NCI-H1417 treated with DMSO at 0.1 percent for 48 hours (cell line): ENCODE data around the gene SERPINA5.
"Not testable (repeated sequence)": the region's sequence is repeated elsewhere in the genome, so short reads cannot be mapped to it uniquely, and the experiment has no call there.

ENCODE experiments used
- DNase-seq: peaks from one replicate; lab custom pipeline; 2025; lab: John Stamatoyannopoulos, UW

SERPINA5 gene

DNA sequence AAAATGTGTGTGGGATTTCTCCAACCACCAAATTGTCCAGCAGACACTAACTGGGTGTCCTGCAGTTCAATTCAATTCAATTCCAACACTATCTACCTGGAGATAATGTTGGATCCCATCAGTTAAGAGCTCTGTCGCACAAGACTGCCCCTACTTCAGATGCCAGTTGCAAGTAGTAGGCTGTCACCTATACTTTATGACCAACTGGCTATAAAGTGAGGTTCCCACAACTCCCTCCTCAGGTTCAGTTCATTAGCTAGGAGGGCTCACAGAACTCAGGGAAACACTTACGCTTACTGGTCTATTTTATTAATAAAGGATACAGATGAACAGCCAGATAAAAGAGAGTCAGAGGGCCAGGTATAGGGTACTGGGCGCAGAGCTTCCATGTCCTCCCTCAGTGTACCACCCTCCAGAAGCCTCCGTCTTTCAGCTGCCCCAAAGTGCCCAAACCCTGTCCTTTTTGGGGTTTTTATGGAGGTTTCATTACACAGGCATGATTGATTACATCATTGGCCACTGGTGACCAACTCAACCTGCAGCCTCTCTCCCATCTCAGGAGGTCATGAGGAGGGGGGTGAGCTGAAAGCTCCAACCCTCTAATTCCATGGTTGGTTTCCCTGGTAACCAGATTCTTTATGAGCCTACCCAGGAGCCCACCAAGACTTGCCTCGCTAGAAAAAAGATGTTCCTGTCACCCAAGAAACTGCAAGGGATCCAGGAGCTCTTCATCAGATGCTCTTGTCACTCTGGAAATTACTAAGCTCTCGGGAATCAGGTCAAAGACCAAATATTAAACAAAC lies 7.5 kb upstream of the SERPINA5 start:
- DNase-seq, result no peak

DNA sequence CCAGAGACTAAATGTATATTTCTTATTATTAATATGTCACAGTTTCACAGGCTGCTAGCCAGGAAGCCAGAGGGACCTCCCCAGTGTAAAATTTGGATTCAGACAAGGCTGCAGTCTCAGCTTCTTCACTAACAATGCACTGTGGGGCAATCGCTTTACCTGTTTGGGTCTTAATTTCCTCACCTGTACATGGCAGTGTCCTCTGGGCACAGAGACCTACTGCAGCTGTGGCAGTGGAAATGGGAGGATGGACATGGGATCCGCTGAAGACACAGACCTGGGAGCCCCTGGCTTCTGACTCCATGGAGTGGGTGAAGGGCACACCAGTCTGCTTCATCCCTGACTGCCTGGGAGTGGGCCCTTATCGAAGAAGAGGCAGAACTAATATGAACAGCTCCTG lies 6.9 kb upstream of the SERPINA5 start:
- DNase-seq, result no peak

DNA sequence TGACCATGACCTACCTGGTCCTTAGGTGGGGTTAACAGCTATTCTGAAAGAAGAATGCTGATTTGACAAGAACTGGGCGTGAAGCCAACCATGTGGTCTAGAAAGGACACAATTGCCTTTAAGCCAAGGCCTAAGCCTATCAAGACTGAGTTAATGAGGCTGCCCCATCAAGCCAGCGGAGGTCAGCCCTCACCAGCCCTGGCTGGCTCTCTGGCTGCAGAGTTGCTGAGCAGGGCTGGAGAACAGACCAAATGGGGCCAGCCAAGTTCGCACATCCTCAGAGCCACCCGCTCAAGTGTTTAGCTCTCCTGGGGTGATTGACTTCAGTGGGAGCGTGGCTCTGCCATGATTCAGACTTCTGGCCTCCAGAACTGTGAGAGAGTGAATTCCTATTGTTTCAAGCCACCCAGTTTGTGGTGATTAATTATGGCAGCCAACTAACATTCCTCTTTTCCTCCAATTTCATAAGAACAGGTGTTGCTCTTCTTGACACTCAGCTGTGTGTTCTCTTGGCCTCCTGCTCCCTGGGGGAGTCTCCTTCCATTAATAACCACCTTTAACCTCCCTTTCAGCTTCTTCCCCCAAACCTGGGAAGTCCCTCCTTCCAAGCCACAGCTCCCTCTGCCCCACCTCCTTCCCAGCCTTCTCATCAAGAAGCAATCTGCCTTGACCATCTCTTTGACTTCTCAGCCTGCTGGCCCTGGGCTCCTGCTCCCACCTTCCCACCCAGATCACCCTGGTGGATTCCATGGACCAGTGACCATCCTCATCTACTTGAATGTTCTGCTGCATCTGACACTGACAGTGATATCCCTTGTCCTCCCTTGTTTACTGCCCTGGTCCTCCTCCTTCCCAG lies 5.3 kb upstream of the SERPINA5 start:
- DNase-seq, result no peak

DNA sequence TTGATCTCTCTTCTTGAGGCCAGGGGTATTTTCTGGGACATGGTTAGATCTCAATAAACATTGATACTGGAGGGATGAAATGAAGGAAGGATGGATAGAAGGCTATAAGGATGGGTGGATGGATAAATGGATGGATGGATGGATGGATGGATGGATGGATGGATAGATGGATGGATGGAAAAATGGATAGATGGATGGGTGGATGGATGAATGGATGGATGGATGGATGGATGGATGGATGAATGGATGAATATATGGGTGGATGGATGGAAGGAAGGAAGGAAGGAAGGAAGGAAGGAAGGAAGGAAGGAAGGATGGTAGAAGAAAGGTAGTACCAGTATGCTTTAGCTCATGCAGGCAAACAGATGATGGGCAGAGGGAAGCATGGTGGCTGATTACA lies 3.8 kb upstream of the SERPINA5 start:
- not testable (repeated sequence) for DNase-seq

DNA sequence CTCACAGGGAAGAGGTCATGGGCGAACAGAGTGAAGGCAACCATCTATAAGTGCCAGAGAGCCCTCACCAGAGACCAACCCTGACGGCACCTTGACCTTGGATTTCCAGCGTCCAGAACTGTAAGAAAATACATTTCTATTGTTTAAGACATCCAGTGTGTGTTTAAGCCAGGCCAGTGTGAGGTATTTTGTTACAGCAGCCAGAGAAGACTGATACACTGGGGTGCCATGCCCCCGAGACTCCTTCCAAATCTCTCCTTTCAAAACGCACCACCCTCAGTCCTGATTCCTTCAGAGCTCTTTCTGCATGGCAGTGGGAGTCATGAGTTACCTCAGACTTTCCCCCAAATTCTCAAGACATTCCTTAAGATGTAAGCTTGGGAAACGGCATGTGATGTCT lies 2.5 kb upstream of the SERPINA5 start:
- no peak for DNase-seq

DNA sequence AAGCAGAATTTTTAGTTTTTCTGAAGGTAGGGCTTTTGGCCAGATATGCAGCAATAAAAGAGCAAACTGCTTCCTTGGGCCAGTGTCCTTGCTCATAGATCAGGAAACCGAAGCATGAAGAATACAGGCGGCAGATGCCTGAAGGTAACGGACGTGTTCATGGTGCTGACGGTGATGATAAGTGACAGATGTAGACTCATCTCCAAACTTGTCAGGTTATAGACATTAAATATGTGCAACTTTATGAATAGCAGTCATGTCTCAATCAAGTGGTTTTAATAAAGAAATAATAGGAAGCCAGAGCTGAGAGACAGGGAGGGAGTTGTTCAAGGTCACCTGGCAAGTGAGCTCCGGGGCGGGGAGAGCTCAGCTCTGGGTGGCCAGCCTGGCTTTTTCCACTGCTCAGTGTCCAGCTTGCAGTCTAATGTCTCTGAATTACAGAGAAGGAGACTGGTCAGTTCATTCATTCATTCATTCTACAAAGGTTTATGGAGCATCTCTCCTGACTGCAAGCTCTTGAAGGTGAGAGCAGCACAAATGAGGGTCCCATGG lies 1.0 kb downstream of the SERPINA5 start:
- DNase-seq, result no peak

DNA sequence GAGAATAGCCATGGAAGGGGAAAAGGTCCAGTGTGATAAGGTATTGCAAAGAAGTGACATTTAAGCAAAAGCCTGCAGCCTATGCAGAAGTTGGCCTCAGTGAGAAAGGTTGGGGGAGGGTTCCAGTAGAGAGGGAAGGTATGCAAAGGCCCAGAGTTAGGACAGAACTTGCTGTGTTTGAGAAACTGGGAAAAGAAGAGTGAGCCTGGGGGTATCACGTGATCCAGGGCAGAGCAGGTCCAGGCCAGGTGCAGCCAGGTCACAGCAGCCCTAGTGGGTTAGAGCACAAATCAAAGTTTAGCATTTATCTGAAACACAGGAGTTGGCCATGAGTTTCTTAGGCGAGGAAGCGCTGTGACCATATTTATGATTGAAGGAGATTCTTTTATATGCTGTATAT lies 1.6 kb downstream of the SERPINA5 start:
- no peak for DNase-seq

DNA sequence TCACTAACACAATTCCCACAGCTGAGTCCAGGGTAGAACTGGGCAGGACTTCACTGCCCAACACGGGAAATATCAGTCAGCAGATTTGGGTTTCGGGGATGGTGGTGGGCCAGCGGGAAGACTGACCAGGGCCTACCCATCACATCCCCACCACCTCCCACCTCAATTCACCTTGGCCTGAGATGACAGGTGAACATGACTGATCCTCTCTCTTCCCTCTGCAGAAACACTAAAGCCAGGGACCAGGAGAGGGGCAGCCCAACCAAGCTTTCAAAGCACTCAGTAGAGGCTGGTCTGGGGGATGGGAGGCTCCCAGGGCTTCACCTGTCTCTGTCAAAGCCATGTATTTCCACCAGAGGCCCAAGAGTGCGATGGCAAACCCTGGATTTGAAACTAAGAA lies 2.3 kb downstream of the SERPINA5 start:
- no peak for DNase-seq

DNA sequence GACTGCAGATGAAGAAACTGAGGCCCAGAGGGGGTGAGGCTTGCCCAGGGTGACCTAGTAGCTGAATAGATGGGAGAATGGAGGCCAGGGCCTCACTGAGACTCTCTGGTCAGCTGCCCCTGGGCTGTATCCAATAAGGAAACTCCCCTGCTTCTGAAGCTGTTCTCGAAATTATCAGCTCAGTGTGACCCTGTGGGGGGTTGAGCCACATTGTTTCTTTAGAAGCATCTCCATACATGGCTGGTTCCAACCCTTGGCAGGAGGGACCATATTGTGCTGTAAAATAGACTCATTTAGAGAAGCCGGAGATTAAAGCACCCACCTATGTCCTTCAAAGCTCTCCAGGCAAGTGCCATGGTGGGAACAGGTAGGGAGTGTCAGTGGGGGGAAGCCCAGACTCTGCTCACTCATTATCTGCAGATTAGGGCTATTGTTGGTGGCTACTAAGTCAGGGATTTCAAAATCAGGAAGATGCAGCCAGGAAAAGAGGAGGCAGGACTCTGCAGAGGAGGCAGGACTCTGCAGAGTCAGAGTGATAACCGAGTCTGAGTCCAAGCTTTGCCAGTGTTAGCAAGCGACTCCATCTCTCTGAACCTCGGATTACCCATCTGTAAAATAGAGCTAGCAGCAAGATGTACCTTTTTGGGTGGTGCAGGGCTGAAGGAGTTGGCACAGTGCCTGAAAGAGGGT lies 3.5 kb downstream of the SERPINA5 start:
- no peak for DNase-seq

DNA sequence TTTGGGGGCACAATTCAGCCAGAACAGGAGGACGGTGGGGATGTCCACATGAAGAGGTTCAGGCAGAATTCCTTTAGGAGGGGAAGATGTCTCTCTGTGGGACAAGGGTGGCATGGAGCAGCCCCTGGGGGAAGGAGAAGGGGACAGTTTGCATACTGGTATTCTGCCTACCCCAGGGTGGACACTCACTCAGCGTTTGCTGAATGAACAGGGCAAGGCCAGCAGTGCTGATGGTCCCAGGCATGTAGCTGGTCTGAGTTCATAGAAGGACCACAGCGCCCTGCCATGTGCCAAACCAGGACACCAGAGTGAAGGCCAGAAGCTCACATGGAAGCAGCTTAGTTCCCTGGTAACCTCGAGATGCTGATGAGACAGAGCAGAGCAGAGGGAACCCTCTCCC lies 5.4 kb downstream of the SERPINA5 start:
- no peak for DNase-seq

DNA sequence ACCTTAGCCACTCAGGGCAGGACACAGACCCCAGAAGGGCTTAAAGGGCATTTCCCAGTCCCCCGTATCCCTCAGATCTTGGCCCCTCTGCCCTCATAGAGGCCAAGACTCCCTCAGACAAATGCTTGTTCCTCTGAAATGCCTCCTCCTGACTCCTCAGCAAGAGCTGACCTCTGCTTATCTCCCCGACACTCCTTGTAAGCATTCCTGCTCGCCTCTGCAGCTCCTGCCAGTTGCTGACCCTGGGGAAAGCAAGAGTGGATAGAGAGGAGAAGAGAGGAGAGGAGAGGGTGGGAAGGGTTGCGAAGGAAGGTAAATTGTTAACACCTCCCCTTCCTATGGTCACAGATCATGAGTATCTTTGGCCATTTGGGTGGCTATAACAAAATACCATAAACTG lies 7.1 kb downstream of the SERPINA5 start:
- DNase-seq, result no peak

DNA sequence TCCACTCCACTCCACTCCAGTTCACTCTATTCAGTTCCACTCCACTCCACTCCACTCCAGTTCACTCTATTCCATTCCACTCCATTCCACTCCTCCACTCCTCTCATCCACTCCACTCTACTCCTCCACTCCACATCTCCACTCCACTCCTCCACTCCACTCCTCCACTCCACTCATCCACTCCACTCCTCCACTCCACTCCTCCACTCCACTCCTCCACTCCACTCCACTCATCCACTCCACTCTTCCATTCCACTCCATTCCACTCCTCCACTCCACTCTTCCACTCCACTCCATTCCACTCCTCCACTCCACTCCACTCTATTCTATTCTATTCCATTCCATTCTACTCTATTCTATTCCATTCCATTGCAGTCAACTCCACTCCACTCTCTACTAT lies 9.8 kb downstream of the SERPINA5 start:
- DNase-seq, result no peak

DNA sequence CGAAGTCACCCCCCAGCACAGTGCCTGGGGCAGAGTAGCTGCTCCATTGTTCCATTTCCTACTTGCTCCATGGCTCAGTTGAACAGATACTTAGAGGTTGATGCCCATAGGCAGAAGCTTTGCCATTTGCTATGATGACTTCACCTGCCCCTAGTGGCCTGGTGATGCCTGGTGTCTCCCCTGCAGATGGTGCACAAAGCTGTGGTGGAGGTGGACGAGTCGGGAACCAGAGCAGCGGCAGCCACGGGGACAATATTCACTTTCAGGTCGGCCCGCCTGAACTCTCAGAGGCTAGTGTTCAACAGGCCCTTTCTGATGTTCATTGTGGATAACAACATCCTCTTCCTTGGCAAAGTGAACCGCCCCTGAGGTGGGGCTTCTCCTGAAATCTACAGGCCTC lies 10.6 kb downstream of the SERPINA5 start:
- DNase-seq, result no peak

DNA sequence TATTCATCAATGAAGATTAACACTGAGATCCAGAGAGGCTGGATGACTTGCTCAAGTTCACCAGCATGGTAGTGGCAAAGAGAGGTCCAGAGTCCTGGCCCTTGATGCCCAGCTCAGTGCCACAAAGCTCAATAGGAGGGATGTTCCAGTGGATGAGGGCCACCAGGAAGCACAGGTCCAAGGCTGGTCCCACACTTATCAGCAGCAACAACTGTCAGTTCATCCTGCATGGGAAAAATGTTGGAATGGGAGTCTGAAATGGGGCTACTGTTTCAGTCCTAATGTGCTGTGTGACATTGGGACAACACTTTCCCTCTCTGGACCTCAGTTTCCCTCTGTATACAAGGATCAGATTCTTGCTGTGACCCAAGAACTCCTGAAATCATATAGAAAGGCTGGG lies 11.2 kb downstream of the SERPINA5 start:
- DNase-seq, result no peak

DNA sequence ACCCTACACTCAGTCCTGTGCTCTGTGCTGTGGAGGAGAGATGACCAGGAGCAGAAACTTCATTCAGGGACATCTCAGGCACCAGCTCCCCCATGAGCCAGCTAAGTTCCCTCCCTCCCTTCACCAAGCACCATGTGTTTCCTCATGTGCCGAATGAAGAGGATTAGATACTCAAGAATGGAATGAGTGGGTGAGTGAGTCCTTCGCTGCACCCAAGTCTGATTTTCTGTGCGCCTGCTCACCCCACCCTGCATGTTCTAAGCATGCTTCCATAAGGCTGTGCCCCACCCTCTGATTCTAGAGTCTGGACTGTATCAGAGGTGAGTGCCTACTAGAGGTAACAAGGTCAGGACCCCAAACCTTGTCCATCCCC lies 12.1 kb downstream of the SERPINA5 start:
- DNase-seq, result no peak

DNA sequence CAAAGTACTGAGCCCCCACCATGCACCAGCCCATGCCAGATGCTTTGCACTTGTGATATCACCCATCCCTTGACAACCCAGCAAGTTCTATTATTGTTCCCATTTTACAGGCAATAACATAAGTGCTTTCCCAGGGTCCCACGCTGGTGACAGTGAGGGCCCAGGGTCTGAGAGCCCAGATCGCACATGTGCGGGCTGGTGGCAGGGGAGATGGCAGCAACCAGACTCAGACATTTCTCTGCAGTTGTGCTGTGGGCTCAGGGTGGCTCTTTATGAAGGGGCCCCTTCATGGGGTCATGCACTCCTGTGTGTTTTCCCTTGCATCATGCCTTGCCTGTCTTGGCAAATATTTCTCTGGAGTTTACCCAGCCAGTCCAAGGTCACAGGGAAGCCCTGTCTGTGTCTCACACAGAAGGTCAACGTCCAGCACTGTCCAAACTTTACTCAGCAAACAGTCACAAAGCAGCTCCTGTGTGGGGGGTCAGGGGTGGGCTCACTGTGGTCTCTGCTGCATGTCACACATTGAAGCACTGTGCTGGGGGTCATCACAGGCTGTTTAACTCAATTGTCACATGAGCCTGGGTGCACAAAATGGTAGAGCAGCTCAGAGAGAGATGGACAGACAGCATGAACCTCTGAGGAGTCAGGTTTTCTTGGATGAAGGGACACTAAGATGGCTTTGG lies 12.7 kb downstream of the SERPINA5 start:
- no peak for DNase-seq

DNA sequence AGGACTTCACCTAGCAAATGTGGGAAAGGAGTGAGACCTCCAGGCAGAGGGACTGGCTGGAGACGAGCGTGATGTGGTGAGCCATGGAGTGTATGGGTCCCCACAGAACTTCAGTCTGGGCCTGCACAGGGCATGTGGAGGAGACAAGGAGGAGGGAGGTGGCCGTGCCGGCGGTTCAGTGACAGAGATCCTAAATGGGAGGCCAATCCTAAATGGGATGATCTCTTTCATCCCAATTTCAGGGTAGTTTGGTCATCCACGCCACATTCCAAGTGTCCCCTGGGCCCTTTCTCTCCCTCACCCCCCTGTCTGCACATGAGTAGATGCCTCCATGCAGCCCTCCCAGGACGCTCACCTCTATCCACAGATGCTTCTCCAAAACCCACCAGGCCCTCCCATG lies 13.2 kb downstream of the SERPINA5 start:
- DNase-seq, result no peak

DNA sequence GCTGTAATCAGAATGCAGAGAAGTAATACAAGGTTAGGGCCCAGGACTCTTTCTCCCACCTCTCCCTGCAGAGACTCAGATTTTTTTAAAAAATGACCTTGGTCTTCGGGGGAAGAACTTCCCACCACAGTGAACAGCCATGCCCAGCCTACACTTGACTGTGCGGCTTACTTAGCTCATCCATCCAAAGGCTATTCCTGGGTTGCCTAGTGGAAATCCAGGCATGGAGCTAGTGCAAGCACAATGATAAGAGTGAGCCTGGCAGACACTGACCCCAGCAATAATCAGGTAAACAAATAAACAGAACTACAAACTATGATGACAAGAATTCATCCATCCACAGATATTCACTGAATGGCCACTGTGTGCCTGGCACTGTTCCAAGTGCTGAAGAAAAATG lies 14.7 kb downstream of the SERPINA5 start:
- DNase-seq, result no peak

DNA sequence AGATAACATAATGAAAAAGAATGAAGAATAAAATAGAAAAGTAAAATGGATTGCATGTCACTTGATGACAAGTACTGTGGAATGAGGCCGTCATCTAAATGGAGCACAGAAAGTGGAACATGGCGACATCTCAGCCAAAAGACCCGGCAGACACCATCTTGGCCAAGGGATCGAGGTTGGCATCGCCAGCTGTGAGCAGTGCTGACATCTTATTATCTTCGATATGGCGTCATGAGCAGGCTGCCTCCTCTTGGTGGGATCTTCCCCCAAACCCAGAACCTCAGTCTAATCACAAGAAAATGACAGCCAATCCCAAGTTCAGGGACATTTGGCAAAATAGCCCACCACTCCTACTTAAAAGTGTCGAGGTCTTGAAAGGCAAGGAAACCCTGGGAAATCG lies 15.1 kb downstream of the SERPINA5 start:
- DNase-seq, result no peak

DNA sequence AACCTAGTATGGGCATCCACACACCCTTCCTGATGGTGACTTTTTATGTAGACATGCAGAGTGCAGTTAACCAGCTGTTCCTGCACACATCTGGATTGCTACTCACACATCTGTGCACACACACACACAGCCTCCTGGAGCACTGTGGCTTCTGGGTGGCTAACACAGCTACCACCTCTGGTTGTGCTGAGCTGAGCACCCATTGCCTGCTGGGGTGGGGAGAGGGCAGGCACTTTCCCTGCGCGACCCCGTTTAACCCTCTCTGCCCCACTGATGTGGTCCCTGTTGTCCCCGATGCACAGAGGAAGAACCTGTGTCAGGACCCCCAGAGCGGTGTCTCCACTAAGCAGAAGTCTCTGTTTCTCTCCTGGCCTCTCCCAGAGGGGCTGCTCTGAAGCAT lies 16.6 kb downstream of the SERPINA5 start:
- DNase-seq, result no peak

DNA sequence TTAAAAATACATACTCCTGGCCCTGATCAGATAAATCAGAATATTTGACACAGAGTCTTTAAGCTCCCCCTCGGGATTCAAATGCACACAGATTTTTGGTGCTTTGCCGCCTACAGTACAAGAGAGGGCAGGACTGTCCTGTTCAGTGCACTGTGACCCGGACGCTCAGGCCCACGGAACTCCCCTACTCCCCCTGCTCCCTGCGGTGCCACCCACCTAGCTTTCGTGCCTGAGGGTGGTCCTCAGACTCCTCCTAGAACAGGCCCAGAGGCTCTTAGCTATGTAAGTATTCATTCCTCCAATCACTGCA lies 17.2 kb downstream of the SERPINA5 start:
- no peak for DNase-seq
